UCSD-AML1 (cell line): ENCODE results near the gene OR6K6.

Experiments used
- DNase-seq: peaks from one replicate; lab custom pipeline; 2025; ENCODE audit not compliant: unreplicated experiment; lab: John Stamatoyannopoulos, UW

The OR6K6 gene

GRCh38 chr1:158800526-158800925, 46.0 kb downstream of the OR6K6 start:
- DNase-seq, result no peak

- DNase-seq, result no peak
Observed at GRCh38 chr1:158801396-158801795, 46.9 kb downstream of the OR6K6 start.

- no peak for DNase-seq
Observed at GRCh38 chr1:158803678-158804077, 49.2 kb downstream of the OR6K6 start.
